GM19023 (cell line): ENCODE data around the gene NBPF1.
A peak's percentile ranks its signal among the peaks of the same experiment; 100 is the strongest.
"Not testable (repeated sequence)": the region's sequence is repeated elsewhere in the genome, so short reads cannot be mapped to it uniquely, and the experiment has no call there.

Experiments used
- ATAC-seq: cut with Tn5 transposase; IDR thresholded peaks from one replicate; pipeline ENCODE4 v1.9.1; 2021; ENCODE audit warnings: mild to moderate bottlenecking, moderate library complexity; ENCODE audit not compliant: unreplicated experiment

The NBPF1 gene

GRCh38 chr1:16613185-16614147 is at the start of gene NBPF1:
Gene NBPF1, minus strand, starts transcription at chr1:16613564.
- peak; percentile 89 for ATAC-seq

GRCh38 chr1:16658234-16658633 is 44.9 kb upstream of the NBPF1 start:
- ATAC-seq, result not testable (repeated sequence)

GRCh38 chr1:16656981-16657683 is 43.8 kb upstream of the NBPF1 start:
- ATAC-seq, result not testable (repeated sequence)

- ATAC-seq, result not testable (repeated sequence)
Observed at GRCh38 chr1:16656574-16656973, 43.2 kb upstream of the NBPF1 start.

GRCh38 chr1:16651560-16651959 is 38.2 kb upstream of the NBPF1 start:
- not testable (repeated sequence) for ATAC-seq

GRCh38 chr1:16649960-16650359 is 36.6 kb upstream of the NBPF1 start:
- not testable (repeated sequence) for ATAC-seq

- not testable (repeated sequence) for ATAC-seq
Observed at GRCh38 chr1:16649390-16649789, 36.0 kb upstream of the NBPF1 start.

GRCh38 chr1:16648756-16649155 is 35.4 kb upstream of the NBPF1 start:
- ATAC-seq, result not testable (repeated sequence)

GRCh38 chr1:16648250-16648649 is 34.9 kb upstream of the NBPF1 start:
- not testable (repeated sequence) for ATAC-seq

GRCh38 chr1:16647179-16648176 is 34.1 kb upstream of the NBPF1 start:
- not testable (repeated sequence) for ATAC-seq

GRCh38 chr1:16646716-16647115 is 33.4 kb upstream of the NBPF1 start:
- not testable (repeated sequence) for ATAC-seq

- ATAC-seq, result not testable (repeated sequence)
Observed at GRCh38 chr1:16646061-16646664, 32.8 kb upstream of the NBPF1 start.

- peak; percentile 5 for ATAC-seq
Observed at GRCh38 chr1:16645271-16646060, 32.1 kb upstream of the NBPF1 start.

- peak; percentile 71 for ATAC-seq
Observed at GRCh38 chr1:16644482-16645270, 31.3 kb upstream of the NBPF1 start.

- ATAC-seq, result peak; percentile 31
Observed at GRCh38 chr1:16644193-16644481, 30.8 kb upstream of the NBPF1 start.

GRCh38 chr1:16643476-16644192 is 30.3 kb upstream of the NBPF1 start:
- ATAC-seq, result peak; percentile 5

GRCh38 chr1:16643001-16643411 is 29.6 kb upstream of the NBPF1 start:
- not testable (repeated sequence) for ATAC-seq
